ENCODE measurements around the gene MSI2.

Gene MSI2

GRCh38 chr17:57655553-57655952 lies 399.2 kb downstream of the MSI2 start:
- DNase-seq: peak; percentile 72

- DNase-seq: no peak
Observed at GRCh38 chr17:57657211-57657610, 400.9 kb downstream of the MSI2 start.

- DNase-seq: peak; percentile 6
Observed at GRCh38 chr17:57662041-57662440, 405.7 kb downstream of the MSI2 start.

- DNase-seq: peak; percentile 99
Observed at GRCh38 chr17:57662644-57663308, 406.5 kb downstream of the MSI2 start.

- DNase-seq: no peak
Observed at GRCh38 chr17:57663326-57664070, 407.2 kb downstream of the MSI2 start.

- peak; percentile 11 for DNase-seq
Observed at GRCh38 chr17:57665128-57665527, 408.8 kb downstream of the MSI2 start.

GRCh38 chr17:57665696-57666095 lies 409.4 kb downstream of the MSI2 start:
- no peak for DNase-seq

- DNase-seq: no peak
Observed at GRCh38 chr17:57666201-57666870, 410.0 kb downstream of the MSI2 start.

GRCh38 chr17:57666946-57667345 lies 410.6 kb downstream of the MSI2 start:
- DNase-seq: no peak

GRCh38 chr17:57667461-57667923 lies 411.2 kb downstream of the MSI2 start:
- no peak for DNase-seq

GRCh38 chr17:57668332-57668731 lies 412.0 kb downstream of the MSI2 start:
- DNase-seq: no peak

- no peak for DNase-seq
Observed at GRCh38 chr17:57669671-57670529, 413.6 kb downstream of the MSI2 start.

GRCh38 chr17:57670769-57671569 lies 414.6 kb downstream of the MSI2 start:
- no peak for DNase-seq

GRCh38 chr17:57671667-57672632 lies 415.6 kb downstream of the MSI2 start:
- peak; percentile 69 for DNase-seq

GRCh38 chr17:57672971-57673370 lies 416.6 kb downstream of the MSI2 start:
- no peak for DNase-seq

- DNase-seq: no peak
Observed at GRCh38 chr17:57674894-57675293, 418.6 kb downstream of the MSI2 start.

- DNase-seq: no peak
Observed at GRCh38 chr17:57675427-57676387, 419.4 kb downstream of the MSI2 start.

GRCh38 chr17:57676543-57676942 lies 420.2 kb downstream of the MSI2 start:
- DNase-seq: no peak

- no peak for DNase-seq
Observed at GRCh38 chr17:57677301-57677700, 421.0 kb downstream of the MSI2 start.

- DNase-seq: no peak
Observed at GRCh38 chr17:57677858-57678257, 421.5 kb downstream of the MSI2 start.

Measured in NCI-H510A (cell line).